GM23338 (cell line): ENCODE results near the gene ANKRD55.

Source experiments
- CREB1 ChIP-seq: fragments of 250-450 bp; sonication (Bioruptor Pico); IDR thresholded peaks from 2 replicates; pipeline ENCODE4 v1.5.0; 2020; ENCODE audit warnings: low read depth, mild to moderate bottlenecking, moderate library complexity
- CTCF ChIP-seq, 2 experiments: fragments of 200-600 bp in 1 of 2; sonication (generic) in 1 of 2; conservative IDR thresholded peaks; 2 replicates each; pipeline versions ENCODE4 v1.5.1 to v1.6.1; 2016 to 2017; ENCODE audit warnings: antibody characterized with exemption in 2 of 2, low read depth in 2 of 2, mild to moderate bottlenecking in 2 of 2, moderate library complexity in 1 of 2
- EZH2 ChIP-seq: fragments of 200-600 bp; sonication (generic); IDR thresholded peaks from one replicate; pipeline ENCODE4 v1.8.0; 2017; ENCODE audit warnings: antibody characterized with exemption, mild to moderate bottlenecking, low read depth; ENCODE audit not compliant: unreplicated experiment
- EZH2phosphoT487 ChIP-seq: fragments of 200-600 bp; sonication (generic); IDR thresholded peaks from one replicate; pipeline ENCODE4 v1.8.1; 2018; ENCODE audit warnings: antibody characterized with exemption; ENCODE audit not compliant: unreplicated experiment
- JUNB ChIP-seq: IDR thresholded peaks from one replicate; pipeline ENCODE4 v1.6.1; 2016; ENCODE audit warnings: antibody characterized with exemption; ENCODE audit not compliant: unreplicated experiment
- NANOG ChIP-seq: IDR thresholded peaks from 2 replicates; pipeline ENCODE4 v1.6.1; 2016; ENCODE audit warnings: antibody characterized with exemption, borderline replicate concordance
- POLR2AphosphoS5 ChIP-seq: IDR thresholded peaks from 2 replicates; pipeline ENCODE4 v1.6.1; 2016; ENCODE audit warnings: antibody characterized with exemption, low read depth
- REST ChIP-seq: IDR thresholded peaks from one replicate; pipeline ENCODE4 v1.6.1; 2018; ENCODE audit warnings: antibody characterized with exemption; ENCODE audit not compliant: unreplicated experiment
- ZNF331 ChIP-seq: fragments of 250-450 bp; sonication (Bioruptor Pico); IDR thresholded peaks from 2 replicates; pipeline ENCODE4 v1.5.0; 2020; ENCODE audit warnings: low read depth, mild to moderate bottlenecking, moderate library complexity
- TF ChIP-seq, protein P1 (sequence below): fragments of 250-450 bp; sonication (Bioruptor Pico); IDR thresholded peaks from 2 replicates; pipeline ENCODE4 v1.5.0; 2020; ENCODE audit warnings: mild to moderate bottlenecking, moderate library complexity

DNA sequence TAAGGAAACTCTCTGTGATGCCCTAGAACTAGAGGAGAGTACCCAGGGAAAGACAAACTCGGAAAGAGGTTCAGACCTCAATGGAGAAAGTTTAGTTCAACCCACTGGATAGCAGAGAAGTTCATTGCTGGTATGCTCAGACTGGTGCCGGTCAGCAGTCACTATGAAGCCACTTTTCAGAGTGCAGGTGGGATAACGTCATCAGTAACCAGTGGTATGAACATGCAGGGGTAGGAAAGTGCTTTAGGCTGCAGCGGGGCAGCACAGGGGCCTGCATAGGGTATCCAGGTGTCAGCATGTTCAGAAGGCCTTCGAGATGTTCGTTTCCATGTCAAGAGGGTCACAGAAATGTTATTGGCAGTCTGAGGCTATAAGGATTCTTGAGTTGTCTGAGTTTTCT lies 20.8 kb upstream of the ANKRD55 start:
- TF ChIP-seq, protein P1, sequence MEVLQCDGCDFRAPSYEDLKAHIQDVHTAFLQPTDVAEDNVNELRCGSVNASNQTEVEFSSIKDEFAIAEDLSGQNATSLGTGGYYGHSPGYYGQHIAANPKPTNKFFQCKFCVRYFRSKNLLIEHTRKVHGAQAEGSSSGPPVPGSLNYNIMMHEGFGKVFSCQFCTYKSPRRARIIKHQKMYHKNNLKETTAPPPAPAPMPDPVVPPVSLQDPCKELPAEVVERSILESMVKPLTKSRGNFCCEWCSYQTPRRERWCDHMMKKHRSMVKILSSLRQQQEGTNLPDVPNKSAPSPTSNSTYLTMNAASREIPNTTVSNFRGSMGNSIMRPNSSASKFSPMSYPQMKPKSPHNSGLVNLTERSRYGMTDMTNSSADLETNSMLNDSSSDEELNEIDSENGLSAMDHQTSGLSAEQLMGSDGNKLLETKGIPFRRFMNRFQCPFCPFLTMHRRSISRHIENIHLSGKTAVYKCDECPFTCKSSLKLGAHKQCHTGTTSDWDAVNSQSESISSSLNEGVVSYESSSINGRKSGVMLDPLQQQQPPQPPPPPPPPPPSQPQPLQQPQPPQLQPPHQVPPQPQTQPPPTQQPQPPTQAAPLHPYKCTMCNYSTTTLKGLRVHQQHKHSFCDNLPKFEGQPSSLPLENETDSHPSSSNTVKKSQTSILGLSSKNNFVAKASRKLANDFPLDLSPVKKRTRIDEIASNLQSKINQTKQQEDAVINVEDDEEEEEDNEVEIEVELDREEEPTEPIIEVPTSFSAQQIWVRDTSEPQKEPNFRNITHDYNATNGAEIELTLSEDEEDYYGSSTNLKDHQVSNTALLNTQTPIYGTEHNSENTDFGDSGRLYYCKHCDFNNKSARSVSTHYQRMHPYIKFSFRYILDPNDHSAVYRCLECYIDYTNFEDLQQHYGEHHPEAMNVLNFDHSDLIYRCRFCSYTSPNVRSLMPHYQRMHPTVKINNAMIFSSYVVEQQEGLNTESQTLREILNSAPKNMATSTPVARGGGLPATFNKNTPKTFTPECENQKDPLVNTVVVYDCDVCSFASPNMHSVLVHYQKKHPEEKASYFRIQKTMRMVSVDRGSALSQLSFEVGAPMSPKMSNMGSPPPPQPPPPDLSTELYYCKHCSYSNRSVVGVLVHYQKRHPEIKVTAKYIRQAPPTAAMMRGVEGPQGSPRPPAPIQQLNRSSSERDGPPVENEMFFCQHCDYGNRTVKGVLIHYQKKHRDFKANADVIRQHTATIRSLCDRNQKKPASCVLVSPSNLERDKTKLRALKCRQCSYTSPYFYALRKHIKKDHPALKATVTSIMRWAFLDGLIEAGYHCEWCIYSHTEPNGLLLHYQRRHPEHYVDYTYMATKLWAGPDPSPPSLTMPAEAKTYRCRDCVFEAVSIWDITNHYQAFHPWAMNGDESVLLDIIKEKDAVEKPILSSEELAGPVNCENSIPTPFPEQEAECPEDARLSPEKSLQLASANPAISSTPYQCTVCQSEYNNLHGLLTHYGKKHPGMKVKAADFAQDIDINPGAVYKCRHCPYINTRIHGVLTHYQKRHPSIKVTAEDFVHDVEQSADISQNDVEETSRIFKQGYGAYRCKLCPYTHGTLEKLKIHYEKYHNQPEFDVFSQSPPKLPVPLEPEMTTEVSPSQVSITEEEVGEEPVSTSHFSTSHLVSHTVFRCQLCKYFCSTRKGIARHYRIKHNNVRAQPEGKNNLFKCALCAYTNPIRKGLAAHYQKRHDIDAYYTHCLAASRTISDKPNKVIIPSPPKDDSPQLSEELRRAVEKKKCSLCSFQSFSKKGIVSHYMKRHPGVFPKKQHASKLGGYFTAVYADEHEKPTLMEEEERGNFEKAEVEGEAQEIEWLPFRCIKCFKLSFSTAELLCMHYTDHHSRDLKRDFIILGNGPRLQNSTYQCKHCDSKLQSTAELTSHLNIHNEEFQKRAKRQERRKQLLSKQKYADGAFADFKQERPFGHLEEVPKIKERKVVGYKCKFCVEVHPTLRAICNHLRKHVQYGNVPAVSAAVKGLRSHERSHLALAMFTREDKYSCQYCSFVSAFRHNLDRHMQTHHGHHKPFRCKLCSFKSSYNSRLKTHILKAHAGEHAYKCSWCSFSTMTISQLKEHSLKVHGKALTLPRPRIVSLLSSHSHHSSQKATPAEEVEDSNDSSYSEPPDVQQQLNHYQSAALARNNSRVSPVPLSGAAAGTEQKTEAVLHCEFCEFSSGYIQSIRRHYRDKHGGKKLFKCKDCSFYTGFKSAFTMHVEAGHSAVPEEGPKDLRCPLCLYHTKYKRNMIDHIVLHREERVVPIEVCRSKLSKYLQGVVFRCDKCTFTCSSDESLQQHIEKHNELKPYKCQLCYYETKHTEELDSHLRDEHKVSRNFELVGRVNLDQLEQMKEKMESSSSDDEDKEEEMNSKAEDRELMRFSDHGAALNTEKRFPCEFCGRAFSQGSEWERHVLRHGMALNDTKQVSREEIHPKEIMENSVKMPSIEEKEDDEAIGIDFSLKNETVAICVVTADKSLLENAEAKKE (CRISPR knock-in tag): no peak
- TF ChIP-seq CTCF (conservative IDR thresholded peaks at IDR 0.05; ENCODE audit: low read depth in 2 of 2): no peak
- no peak for TF ChIP-seq POLR2AphosphoS5
- no peak for TF ChIP-seq EZH2phosphoT487
- no peak for TF ChIP-seq EZH2
- TF ChIP-seq NANOG: no peak
- no peak for TF ChIP-seq REST
- TF ChIP-seq CREB1 (CRISPR knock-in tag): no peak
- no peak for TF ChIP-seq JUNB
- TF ChIP-seq ZNF331 (CRISPR knock-in tag): no peak
